Activated T-cell treated with anti-CD3 and anti-CD28 coated beads for 48 hours (primary cell): Measurements from ENCODE around the gene HOXB13.
A peak's percentile ranks its signal among the peaks of the same experiment; 100 is the strongest.
"Not testable (repeated sequence)": the region's sequence is repeated elsewhere in the genome, so short reads cannot be mapped to it uniquely, and the experiment has no call there.

Experiments
- DNase-seq: peaks from one replicate; pipeline ENCODE4 v3.0.0-alpha.2; 2020; ENCODE audit warnings: low read depth

Gene HOXB13

GRCh38 chr17:48726114-48726915 is 2.2 kb downstream of the HOXB13 start:
- DNase-seq, result no peak

- no peak for DNase-seq
Observed at GRCh38 chr17:48725288-48726064, 3.1 kb downstream of the HOXB13 start.

GRCh38 chr17:48725004-48725287 is 3.6 kb downstream of the HOXB13 start:
- no peak for DNase-seq

- peak; percentile 72 for DNase-seq
Observed at GRCh38 chr17:48724251-48725003, 4.1 kb downstream of the HOXB13 start.

- DNase-seq, result no peak
Observed at GRCh38 chr17:48723423-48724250, 4.9 kb downstream of the HOXB13 start.

- no peak for DNase-seq
Observed at GRCh38 chr17:48722915-48723422, 5.6 kb downstream of the HOXB13 start, which contains the start of gene PRAC2. TSS of gene PRAC2 (plus strand) at chr17:48723185. CDS start at chr17:48724411, 1,226 bp downstream.

- no peak for DNase-seq
Observed at GRCh38 chr17:48722201-48722907, 6.2 kb downstream of the HOXB13 start, which contains the start of gene PRAC1. TSS of gene PRAC1 (minus strand) at chr17:48722518. CDS start at chr17:48722392, 126 bp downstream.

- DNase-seq, result no peak
Observed at GRCh38 chr17:48721009-48721402, 7.5 kb downstream of the HOXB13 start.

- DNase-seq, result no peak
Observed at GRCh38 chr17:48720266-48721008, 8.1 kb downstream of the HOXB13 start.

- no peak for DNase-seq
Observed at GRCh38 chr17:48719642-48720265, 8.8 kb downstream of the HOXB13 start.

GRCh38 chr17:48718761-48719641 is 9.5 kb downstream of the HOXB13 start:
- no peak for DNase-seq

GRCh38 chr17:48718227-48718760 is 10.3 kb downstream of the HOXB13 start:
- DNase-seq, result no peak

GRCh38 chr17:48717367-48718226 is 11.0 kb downstream of the HOXB13 start:
- no peak for DNase-seq

GRCh38 chr17:48716549-48716948 is 12.0 kb downstream of the HOXB13 start:
- DNase-seq, result not testable (repeated sequence)

- no peak for DNase-seq
Observed at GRCh38 chr17:48715496-48716399, 12.8 kb downstream of the HOXB13 start.

- DNase-seq, result no peak
Observed at GRCh38 chr17:48711128-48711527, 17.4 kb downstream of the HOXB13 start.
